HL-60 (cell line): ENCODE results near the gene CACNA1D.

Experiments
- POLR2AphosphoS5 ChIP-seq: IDR thresholded peaks from 2 replicates; pipeline ENCODE4 v1.6.1; 2012; ENCODE audit warnings: low read depth
- REST ChIP-seq: IDR thresholded peaks from 2 replicates; pipeline ENCODE4 v1.6.1; 2012; ENCODE audit warnings: low read depth; ENCODE audit not compliant: insufficient replicate concordance
- TF ChIP-seq, protein P1 (sequence below): IDR thresholded peaks from one replicate; pipeline ENCODE4 v1.5.1; 2011; ENCODE audit warnings: low read length, control low read depth, inconsistent platforms; ENCODE audit not compliant: insufficient read depth

GRCh38 chr3:53845103-53845880, 350.9 kb downstream of the CACNA1D start:
- TF ChIP-seq POLR2AphosphoS5 = no peak
- TF ChIP-seq, protein P1, sequence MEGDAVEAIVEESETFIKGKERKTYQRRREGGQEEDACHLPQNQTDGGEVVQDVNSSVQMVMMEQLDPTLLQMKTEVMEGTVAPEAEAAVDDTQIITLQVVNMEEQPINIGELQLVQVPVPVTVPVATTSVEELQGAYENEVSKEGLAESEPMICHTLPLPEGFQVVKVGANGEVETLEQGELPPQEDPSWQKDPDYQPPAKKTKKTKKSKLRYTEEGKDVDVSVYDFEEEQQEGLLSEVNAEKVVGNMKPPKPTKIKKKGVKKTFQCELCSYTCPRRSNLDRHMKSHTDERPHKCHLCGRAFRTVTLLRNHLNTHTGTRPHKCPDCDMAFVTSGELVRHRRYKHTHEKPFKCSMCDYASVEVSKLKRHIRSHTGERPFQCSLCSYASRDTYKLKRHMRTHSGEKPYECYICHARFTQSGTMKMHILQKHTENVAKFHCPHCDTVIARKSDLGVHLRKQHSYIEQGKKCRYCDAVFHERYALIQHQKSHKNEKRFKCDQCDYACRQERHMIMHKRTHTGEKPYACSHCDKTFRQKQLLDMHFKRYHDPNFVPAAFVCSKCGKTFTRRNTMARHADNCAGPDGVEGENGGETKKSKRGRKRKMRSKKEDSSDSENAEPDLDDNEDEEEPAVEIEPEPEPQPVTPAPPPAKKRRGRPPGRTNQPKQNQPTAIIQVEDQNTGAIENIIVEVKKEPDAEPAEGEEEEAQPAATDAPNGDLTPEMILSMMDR = no peak
- TF ChIP-seq REST = no peak
